Neural cell (in vitro differentiated cells): ENCODE data around the gene UBE2E1. TPM values are rescaled to one million over a fixed set of nuclear protein-coding genes. Genes with fewer than 3 reads are reported as not detected.
A peak's percentile ranks its signal among the peaks of the same experiment; 100 is the strongest.

Source experiments
- H2AFZ ChIP-seq: fragments of 200-600, 300-800 bp; sonication (generic), shearing (Covaris generic); 2 replicates; pipeline ENCODE4 v1.6.0; 2014; ENCODE audit warnings: low read depth, mild to moderate bottlenecking, antibody characterized with exemption, low read length, moderate library complexity
- H3F3A ChIP-seq: fragments of 200-600 bp; shearing (Covaris generic); 2 replicates; pipeline ENCODE4 v1.6.1; 2016; ENCODE audit warnings: mild to moderate bottlenecking, moderate library complexity, mixed read lengths, antibody characterized with exemption, low read length; ENCODE audit not compliant: insufficient read depth, poor library complexity, severe bottlenecking
- H3K27ac ChIP-seq: fragments of 200-600, 300-800 bp; sonication (generic), shearing (Covaris generic); 2 replicates; pipeline ENCODE4 v1.5.1; 2014; ENCODE audit warnings: mild to moderate bottlenecking, low read length, moderate library complexity
- H3K27me3 ChIP-seq: fragments of 300-800, 200-600 bp; sonication (generic), shearing (Covaris generic); 2 replicates; pipeline ENCODE4 v1.6.0; 2014; ENCODE audit warnings: mild to moderate bottlenecking, low read depth, low read length, moderate library complexity; ENCODE audit not compliant: insufficient read depth
- H3K36me3 ChIP-seq: fragments of 300-800, 200-600 bp; sonication (generic), shearing (Covaris generic); 2 replicates; pipeline ENCODE4 v1.5.1; 2014; ENCODE audit warnings: mild to moderate bottlenecking, antibody characterized with exemption, low read length, moderate library complexity; ENCODE audit not compliant: insufficient read depth
- H3K4me2 ChIP-seq: fragments of 300-800, 200-600 bp; sonication (generic), shearing (Covaris generic); 2 replicates; pipeline ENCODE4 v1.6.0; 2014; ENCODE audit warnings: mild to moderate bottlenecking, low read length
- H3K4me3 ChIP-seq: fragments of 300-800, 200-600 bp; sonication (generic), shearing (Covaris generic); 2 replicates; pipeline ENCODE4 v1.5.1; 2014; ENCODE audit warnings: mild to moderate bottlenecking, low read length, moderate library complexity
- H3K79me2 ChIP-seq: fragments of 200-600 bp; shearing (Covaris generic); replicated peaks from 2 replicates; pipeline ENCODE4 v1.6.0; 2014; ENCODE audit warnings: mild to moderate bottlenecking, low read length, moderate library complexity; ENCODE audit not compliant: insufficient read depth
- H3K9ac ChIP-seq: fragments of 300-800, 200-600 bp; sonication (generic), shearing (Covaris generic); 2 replicates; pipeline ENCODE4 v1.6.1; 2016; ENCODE audit warnings: mild to moderate bottlenecking, low read length, mixed read lengths
- H3K9me2 ChIP-seq: fragments of 200-600 bp; shearing (Covaris generic); 2 replicates; pipeline ENCODE4 v1.6.1; 2016; ENCODE audit warnings: mild to moderate bottlenecking, low read length, mixed read lengths; ENCODE audit not compliant: insufficient read depth
- H3K9me3 ChIP-seq: fragments of 200-600, 300-800 bp; sonication (generic), shearing (Covaris generic); 2 replicates; pipeline ENCODE4 v1.6.1; 2016; ENCODE audit warnings: mild to moderate bottlenecking, mixed run types, low read length, moderate library complexity, mixed read lengths
- H4K20me1 ChIP-seq: fragments of 200-600 bp; shearing (Covaris generic); 2 replicates; pipeline ENCODE4 v1.6.1; 2016; ENCODE audit warnings: mild to moderate bottlenecking, mixed run types; ENCODE audit not compliant: insufficient read depth
- EP300 ChIP-seq: fragments of 450-650 bp; conservative IDR thresholded peaks from 2 replicates; pipeline ENCODE4 v1.6.1; 2014; ENCODE audit warnings: antibody characterized with exemption, mild to moderate bottlenecking, moderate library complexity; ENCODE audit not compliant: poor library complexity, severe bottlenecking
- EZH2 ChIP-seq: fragments of 200-600, 300-800 bp; shearing (Covaris generic), sonication (generic); IDR thresholded peaks from 2 replicates; pipeline ENCODE4 v1.6.1; 2014; ENCODE audit warnings: antibody characterized with exemption, low read length, borderline replicate concordance, mild to moderate bottlenecking; ENCODE audit not compliant: insufficient read depth, poor library complexity, severe bottlenecking
- MXI1 ChIP-seq: fragments of 450-650 bp; conservative IDR thresholded peaks from 2 replicates; pipeline ENCODE4 v1.6.1; 2014; ENCODE audit warnings: antibody characterized with exemption, mild to moderate bottlenecking; ENCODE audit not compliant: poor library complexity, severe bottlenecking
- POLR2AphosphoS5 ChIP-seq: IDR thresholded peaks from 2 replicates; pipeline ENCODE4 v1.6.1; 2012
- RAD21 ChIP-seq: fragments of 450-650 bp; conservative IDR thresholded peaks from 2 replicates; pipeline ENCODE4 v1.6.1; 2014; ENCODE audit warnings: antibody characterized with exemption, mild to moderate bottlenecking, moderate library complexity
- SMC3 ChIP-seq: fragments of 450-650 bp; conservative IDR thresholded peaks from 2 replicates; pipeline ENCODE4 v1.6.1; 2014; ENCODE audit warnings: antibody characterized with exemption, mild to moderate bottlenecking, moderate library complexity; ENCODE audit not compliant: poor library complexity
- TAF1 ChIP-seq: IDR thresholded peaks from 2 replicates; pipeline ENCODE4 v1.6.1; 2012; ENCODE audit warnings: low read depth
- polyA plus RNA-seq: library from polyadenylated mRNA; depleted of rRNA; stranded (reverse); fragments of >200 nt; gene quantifications from 2 replicates; pipeline ENCODE4 v1.2.3, GENCODE V29; 2014
- TF ChIP-seq, protein P1 (sequence below): IDR thresholded peaks from 2 replicates; pipeline ENCODE4 v1.6.1; 2012; ENCODE audit warnings: borderline replicate concordance
- TF ChIP-seq, protein P2 (sequence below): fragments of 450-650 bp; IDR thresholded peaks from 2 replicates; pipeline ENCODE4 v1.5.1; 2014; ENCODE audit warnings: antibody characterized with exemption, mild to moderate bottlenecking, moderate library complexity; ENCODE audit not compliant: poor library complexity, severe bottlenecking

The UBE2E1 gene
- polyA plus RNA-seq, 1 donor from 2014 or later = 157 TPM

DNA sequence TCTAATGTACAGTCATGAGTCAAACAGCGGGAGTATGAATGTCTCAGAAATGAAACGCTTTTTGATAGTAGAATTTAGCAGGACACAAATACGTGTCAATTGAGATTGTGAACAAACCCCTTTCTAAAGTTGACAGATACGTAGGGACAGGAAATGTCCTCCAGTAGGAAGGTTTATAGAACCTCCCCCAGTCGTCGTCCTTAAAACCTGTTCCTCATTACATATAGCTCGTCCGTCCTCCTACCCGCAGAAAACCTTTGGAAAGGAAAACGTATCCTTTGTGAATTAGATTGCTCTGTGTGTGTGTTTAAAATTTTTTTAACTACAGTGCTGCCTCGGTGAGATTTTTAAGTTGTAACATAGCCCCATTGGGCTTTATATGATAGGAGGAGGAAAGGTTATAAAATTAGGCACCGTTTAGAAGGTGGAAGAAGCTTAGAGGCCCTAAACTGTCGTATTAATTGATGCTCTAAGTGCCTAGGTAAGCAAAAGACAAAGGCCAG lies 4.1 kb downstream of the UBE2E1 start:
- Histone ChIP-seq H3K4me3 (peak overlapping the region; percentile 66), H4K20me1 (no peaks in the 10 kb centered on the region), H3K4me2 (no peak overlapping the region), H3K9ac (no peak overlapping the region), H3K36me3 (no peaks in the 10 kb centered on the region), H3K27me3 (peaks cover 8% of the 10 kb centered on the region), H3K9me2 (no peaks in the 10 kb centered on the region), H3K9me3 (no peaks in the 10 kb centered on the region), H2AFZ (no peak overlapping the region), H3F3A (no peaks in the 10 kb centered on the region), H3K27ac (no peak overlapping the region), H3K79me2 (peaks cover 26% of the 10 kb centered on the region)
- TF ChIP-seq SMC3 = no peak
- TF ChIP-seq EZH2 = no peak
- TF ChIP-seq, protein P1, sequence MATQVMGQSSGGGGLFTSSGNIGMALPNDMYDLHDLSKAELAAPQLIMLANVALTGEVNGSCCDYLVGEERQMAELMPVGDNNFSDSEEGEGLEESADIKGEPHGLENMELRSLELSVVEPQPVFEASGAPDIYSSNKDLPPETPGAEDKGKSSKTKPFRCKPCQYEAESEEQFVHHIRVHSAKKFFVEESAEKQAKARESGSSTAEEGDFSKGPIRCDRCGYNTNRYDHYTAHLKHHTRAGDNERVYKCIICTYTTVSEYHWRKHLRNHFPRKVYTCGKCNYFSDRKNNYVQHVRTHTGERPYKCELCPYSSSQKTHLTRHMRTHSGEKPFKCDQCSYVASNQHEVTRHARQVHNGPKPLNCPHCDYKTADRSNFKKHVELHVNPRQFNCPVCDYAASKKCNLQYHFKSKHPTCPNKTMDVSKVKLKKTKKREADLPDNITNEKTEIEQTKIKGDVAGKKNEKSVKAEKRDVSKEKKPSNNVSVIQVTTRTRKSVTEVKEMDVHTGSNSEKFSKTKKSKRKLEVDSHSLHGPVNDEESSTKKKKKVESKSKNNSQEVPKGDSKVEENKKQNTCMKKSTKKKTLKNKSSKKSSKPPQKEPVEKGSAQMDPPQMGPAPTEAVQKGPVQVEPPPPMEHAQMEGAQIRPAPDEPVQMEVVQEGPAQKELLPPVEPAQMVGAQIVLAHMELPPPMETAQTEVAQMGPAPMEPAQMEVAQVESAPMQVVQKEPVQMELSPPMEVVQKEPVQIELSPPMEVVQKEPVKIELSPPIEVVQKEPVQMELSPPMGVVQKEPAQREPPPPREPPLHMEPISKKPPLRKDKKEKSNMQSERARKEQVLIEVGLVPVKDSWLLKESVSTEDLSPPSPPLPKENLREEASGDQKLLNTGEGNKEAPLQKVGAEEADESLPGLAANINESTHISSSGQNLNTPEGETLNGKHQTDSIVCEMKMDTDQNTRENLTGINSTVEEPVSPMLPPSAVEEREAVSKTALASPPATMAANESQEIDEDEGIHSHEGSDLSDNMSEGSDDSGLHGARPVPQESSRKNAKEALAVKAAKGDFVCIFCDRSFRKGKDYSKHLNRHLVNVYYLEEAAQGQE = no peak
- TF ChIP-seq, protein P2, sequence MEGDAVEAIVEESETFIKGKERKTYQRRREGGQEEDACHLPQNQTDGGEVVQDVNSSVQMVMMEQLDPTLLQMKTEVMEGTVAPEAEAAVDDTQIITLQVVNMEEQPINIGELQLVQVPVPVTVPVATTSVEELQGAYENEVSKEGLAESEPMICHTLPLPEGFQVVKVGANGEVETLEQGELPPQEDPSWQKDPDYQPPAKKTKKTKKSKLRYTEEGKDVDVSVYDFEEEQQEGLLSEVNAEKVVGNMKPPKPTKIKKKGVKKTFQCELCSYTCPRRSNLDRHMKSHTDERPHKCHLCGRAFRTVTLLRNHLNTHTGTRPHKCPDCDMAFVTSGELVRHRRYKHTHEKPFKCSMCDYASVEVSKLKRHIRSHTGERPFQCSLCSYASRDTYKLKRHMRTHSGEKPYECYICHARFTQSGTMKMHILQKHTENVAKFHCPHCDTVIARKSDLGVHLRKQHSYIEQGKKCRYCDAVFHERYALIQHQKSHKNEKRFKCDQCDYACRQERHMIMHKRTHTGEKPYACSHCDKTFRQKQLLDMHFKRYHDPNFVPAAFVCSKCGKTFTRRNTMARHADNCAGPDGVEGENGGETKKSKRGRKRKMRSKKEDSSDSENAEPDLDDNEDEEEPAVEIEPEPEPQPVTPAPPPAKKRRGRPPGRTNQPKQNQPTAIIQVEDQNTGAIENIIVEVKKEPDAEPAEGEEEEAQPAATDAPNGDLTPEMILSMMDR = no peak
- no peak for TF ChIP-seq MXI1
- TF ChIP-seq RAD21 = no peak
- TF ChIP-seq TAF1 = no peak
- TF ChIP-seq POLR2AphosphoS5 = no peak
- TF ChIP-seq EP300 = no peak

DNA sequence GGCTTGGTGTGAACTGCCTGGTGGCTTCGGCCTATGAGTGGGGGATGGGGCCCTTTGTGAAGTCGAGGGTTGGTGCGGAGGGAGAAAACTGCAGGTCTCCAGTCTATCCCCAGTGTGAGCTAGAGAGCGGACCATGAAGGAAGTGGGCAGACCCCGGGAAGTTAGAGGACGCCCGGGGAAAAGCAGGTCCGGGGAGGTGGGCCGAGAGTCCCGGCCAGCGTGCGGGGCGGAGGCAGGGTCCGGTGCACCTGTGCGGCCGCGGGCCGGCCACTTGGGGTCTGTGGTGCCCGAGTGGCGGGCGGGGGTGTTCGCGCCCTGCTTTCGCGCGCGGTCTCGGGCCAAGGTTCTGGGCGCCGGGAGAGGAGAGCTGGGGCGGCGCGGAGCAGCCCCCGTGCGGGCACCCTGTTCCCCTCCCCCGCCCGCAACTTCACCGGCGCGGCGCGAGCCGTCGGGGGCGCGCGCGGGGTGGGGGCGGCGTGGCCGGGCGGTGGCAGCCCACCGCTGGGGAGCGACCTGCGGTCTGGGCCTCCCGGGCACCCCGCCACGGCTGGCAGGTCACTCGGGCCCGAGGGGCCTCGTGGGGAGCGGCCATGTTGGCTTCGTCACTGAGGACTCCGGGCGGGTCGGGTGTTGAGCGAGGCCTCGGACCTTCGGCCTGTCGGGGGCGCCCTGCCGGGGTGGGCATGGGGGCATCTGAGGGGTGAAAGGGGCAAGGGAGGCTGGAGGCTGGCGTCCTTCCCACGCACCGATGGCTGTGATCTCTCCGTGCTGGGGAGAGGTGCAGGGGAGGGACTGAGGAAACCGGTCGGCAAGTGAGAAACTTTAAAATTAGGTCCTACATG lies 4.8 kb downstream of the UBE2E1 start:
- Histone ChIP-seq H3K9me2 (no peaks in the 10 kb centered on the region), H3K36me3 (no peaks in the 10 kb centered on the region), H3K27me3 (peaks cover 8% of the 10 kb centered on the region), H3F3A (no peaks in the 10 kb centered on the region), H3K27ac (no peak overlapping the region), H2AFZ (no peak overlapping the region), H3K9me3 (no peaks in the 10 kb centered on the region), H3K9ac (peak overlapping the region; percentile 45), H3K79me2 (peaks cover 27% of the 10 kb centered on the region), H4K20me1 (no peaks in the 10 kb centered on the region), H3K4me3 (peak overlapping the region; percentile 66), H3K4me2 (peak overlapping the region; percentile 5)
- TF ChIP-seq MXI1 (no peak), RAD21 (no peak), TAF1 (no peak), EZH2 (no peak), POLR2AphosphoS5 (no peak), EP300 (no peak), SMC3 (no peak)
- TF ChIP-seq, protein P1 = no peak
- TF ChIP-seq, protein P2 = no peak
